Lower leg skin (tissue), 3 donors: Measurements from ENCODE around the gene CSNK2A2.

ENCODE experiments used
- POLR2A ChIP-seq, 2 donors: fragments of 450-650 bp; IDR thresholded peaks; one replicate each; pipeline ENCODE4 v1.6.1; 2016 to 2017; ENCODE audit warnings: antibody characterized with exemption in 2 of 2, mild to moderate bottlenecking in 1 of 2, moderate library complexity in 1 of 2
- TF ChIP-seq, protein P1 (sequence below), 3 donors: fragments of 450-650 bp; IDR thresholded peaks; one replicate each; pipeline ENCODE4 v1.5.1; 2016; ENCODE audit warnings: antibody characterized with exemption in 3 of 3, mild to moderate bottlenecking in 3 of 3, moderate library complexity in 2 of 3

DNA sequence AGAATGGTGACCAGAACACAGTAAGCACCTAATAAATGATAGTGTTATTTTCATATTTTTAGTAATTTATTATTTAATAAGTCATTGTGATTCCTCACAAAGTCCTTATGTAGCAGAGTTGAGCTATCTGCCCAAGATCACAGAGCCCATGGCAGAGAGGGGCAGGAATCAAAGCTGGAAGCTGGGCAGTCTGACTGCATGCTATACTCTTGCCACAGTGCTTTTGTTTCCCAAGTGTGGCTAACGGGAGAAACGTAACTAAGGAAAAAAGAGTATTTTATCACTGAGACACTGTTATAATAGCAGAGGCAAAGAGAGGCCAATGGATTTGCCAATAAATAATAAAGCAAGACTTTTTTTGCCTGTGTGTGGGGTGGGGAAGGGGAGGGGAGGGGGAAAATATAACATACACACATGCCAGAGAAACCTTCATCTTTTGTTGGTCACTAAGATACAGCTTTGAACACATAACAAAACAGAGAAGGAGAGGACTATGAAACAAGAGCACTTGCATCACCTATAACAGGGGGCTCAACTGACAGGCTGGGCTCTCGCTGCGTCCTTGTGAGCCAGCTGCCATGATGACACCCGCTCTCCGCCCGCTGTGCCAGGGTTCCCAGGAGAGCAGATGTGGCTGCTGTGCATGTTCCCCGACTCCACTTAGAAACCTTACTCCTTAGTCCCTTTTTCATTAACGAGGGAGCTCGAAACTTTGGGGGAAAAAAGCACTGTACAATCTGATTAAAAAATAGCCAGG lies 10.1 kb downstream of the CSNK2A2 start:
- TF ChIP-seq, protein P1, sequence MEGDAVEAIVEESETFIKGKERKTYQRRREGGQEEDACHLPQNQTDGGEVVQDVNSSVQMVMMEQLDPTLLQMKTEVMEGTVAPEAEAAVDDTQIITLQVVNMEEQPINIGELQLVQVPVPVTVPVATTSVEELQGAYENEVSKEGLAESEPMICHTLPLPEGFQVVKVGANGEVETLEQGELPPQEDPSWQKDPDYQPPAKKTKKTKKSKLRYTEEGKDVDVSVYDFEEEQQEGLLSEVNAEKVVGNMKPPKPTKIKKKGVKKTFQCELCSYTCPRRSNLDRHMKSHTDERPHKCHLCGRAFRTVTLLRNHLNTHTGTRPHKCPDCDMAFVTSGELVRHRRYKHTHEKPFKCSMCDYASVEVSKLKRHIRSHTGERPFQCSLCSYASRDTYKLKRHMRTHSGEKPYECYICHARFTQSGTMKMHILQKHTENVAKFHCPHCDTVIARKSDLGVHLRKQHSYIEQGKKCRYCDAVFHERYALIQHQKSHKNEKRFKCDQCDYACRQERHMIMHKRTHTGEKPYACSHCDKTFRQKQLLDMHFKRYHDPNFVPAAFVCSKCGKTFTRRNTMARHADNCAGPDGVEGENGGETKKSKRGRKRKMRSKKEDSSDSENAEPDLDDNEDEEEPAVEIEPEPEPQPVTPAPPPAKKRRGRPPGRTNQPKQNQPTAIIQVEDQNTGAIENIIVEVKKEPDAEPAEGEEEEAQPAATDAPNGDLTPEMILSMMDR (IDR thresholded peaks at IDR 0.05): no peak
- no peak for TF ChIP-seq POLR2A (IDR thresholded peaks at IDR 0.05)
